Spleen (tissue), 11 donors: ENCODE results near the gene TNFSF12. TPM values are rescaled to one million over a fixed set of nuclear protein-coding genes. Genes with fewer than 3 reads are reported as not detected.
A peak's percentile ranks its signal among the peaks of the same experiment; 100 is the strongest.

Source experiments
- DNase-seq: peaks from one replicate; pipeline ENCODE4 v3.0.0-alpha.2; 2020
- H3K27ac ChIP-seq, 8 donors: fragments of 200-600 bp; sonication (generic) in 7 of 8; 1 replicate in 4 of 8; 2 replicates in 4 of 8; pipeline versions ENCODE4 v1.5.0 to v1.8.0; 2016 to 2021; ENCODE audit warnings: inconsistent platforms in 4 of 8, mild to moderate bottlenecking in 4 of 8, moderate library complexity in 1 of 8
- H3K27me3 ChIP-seq, 7 donors: fragments of 200-600 bp; sonication (generic) in 6 of 7; replicated peaks in 1 of 7; 1 replicate in 4 of 7; 2 replicates in 3 of 7; pipeline versions ENCODE4 v1.5.0 to v1.8.0; 2016 to 2021; ENCODE audit warnings: inconsistent platforms in 3 of 7, mild to moderate bottlenecking in 1 of 7
- H3K36me3 ChIP-seq, 6 donors: fragments of 200-600 bp; sonication (generic) in 5 of 6; 1 replicate in 4 of 6; 2 replicates in 2 of 6; pipeline versions ENCODE4 v1.5.0 to v1.8.0; 2016 to 2021; ENCODE audit warnings: inconsistent platforms in 2 of 6
- H3K4me1 ChIP-seq, 6 donors: fragments of 200-600 bp; sonication (generic) in 5 of 6; 1 replicate in 3 of 6; 2 replicates in 3 of 6; pipeline versions ENCODE4 v1.5.0 to v1.8.0; 2016 to 2021; ENCODE audit warnings: inconsistent platforms in 3 of 6
- H3K4me3 ChIP-seq, 8 donors: fragments of 200-600 bp; sonication (generic) in 7 of 8; 1 replicate in 4 of 8; 2 replicates in 4 of 8; pipeline versions ENCODE4 v1.5.0 to v1.8.0; 2016 to 2021; ENCODE audit warnings: inconsistent platforms in 4 of 8, mild to moderate bottlenecking in 4 of 8, moderate library complexity in 2 of 8
- H3K9me3 ChIP-seq, 8 donors: fragments of 200-600 bp; sonication (generic) in 7 of 8; 1 replicate in 4 of 8; 2 replicates in 4 of 8; pipeline versions ENCODE4 v1.5.0 to v1.8.0; 2016 to 2021; ENCODE audit warnings: inconsistent platforms in 4 of 8
- POLR2A ChIP-seq, 3 donors: fragments of 450-650 bp; IDR thresholded peaks; one replicate each; pipeline ENCODE4 v1.5.1; 2017; ENCODE audit warnings: antibody characterized with exemption in 3 of 3, mild to moderate bottlenecking in 1 of 3
- POLR2AphosphoS5 ChIP-seq, 3 donors: sonication (generic); formaldehyde crosslinking; IDR thresholded peaks; one replicate each; pipeline ENCODE4 v1.5.1; 2017; ENCODE audit warnings: antibody characterized with exemption in 3 of 3
- WGBS, 5 donors: extraction: QIAGEN DNeasy Blood & Tissue Kit in 3 of 5; methylation state at CpG; one replicate each; pipeline versions ENCODE4 v1.1.5 to v1.1.7; 2013 to 2018; 5-methylcytosine and 5-hydroxymethylcytosine counted together
- intact Hi-C: fragments of 100-400 bp; cut with DNase I; formaldehyde crosslinking; loops from one replicate; pipeline ENCODE4 v1.15.0; 2023; ENCODE audit warnings: low total_unique reads
- polyA plus RNA-seq, 3 donors: library from polyadenylated mRNA; stranded (reverse); fragments of 200-250 nt; gene quantifications; one replicate each; pipeline ENCODE4 v1.2.1, GENCODE V29; 2013
- total RNA-seq, 7 donors: library from RNA; depleted of rRNA in 3 of 7; stranded (reverse); fragments of >200 nt in 3 of 7; fragmentation: NEBNext Ultra II Directional in 4 of 7; extraction: Animal tissue kit (Norgen Biotek cat#: 25700) in 4 of 7; gene quantifications; one replicate each; pipeline versions ENCODE4 v1.1.0 to v1.2.1, GENCODE V29; 2016 to 2021
- TF ChIP-seq, protein P1 (sequence below), 11 experiments: fragments of 200-600 bp in 7 of 11; fragments of 450-650 bp in 4 of 11; sonication (generic) in 4 of 11; IDR thresholded peaks in 8 of 11; conservative IDR thresholded peaks in 3 of 11; 1 replicate in 7 of 11; 2 replicates in 4 of 11; pipeline versions ENCODE4 v1.4.0 to v1.8.0; 2016 to 2021; ENCODE audit warnings: antibody characterized with exemption in 11 of 11, inconsistent platforms in 4 of 11, mild to moderate bottlenecking in 1 of 11
- donor health status: healthy with polysubstance abuse.
- donor health status: DM: no; HTN: no; CAD: no; lungs with moderate emphysema.
- donor health status: DM: no; HTN: no; CAD: no.
- donor health status: Bipolar disorder and iron deficiency.
- donor health status: healthy.
- donor health status: DM: no; HTN: no; CAD: no.
- donor health status: DM: yes; HTN: yes; CAD: no.

TNFSF12 gene
- total and polyA plus RNA-seq, 10 donors = 37.4 to 65.0 (median 55.3) TPM

GRCh38 chr17:7557147-7557764 lies 8.4 kb downstream of the TNFSF12 start:
- DNase-seq = no peak
- no peaks in the 10 kb centered on the region for H3K27me3 ChIP-seq
- TF ChIP-seq POLR2AphosphoS5 (IDR thresholded peaks at IDR 0.05) = peak in 1 of 3 donors; percentile 10
- TF ChIP-seq POLR2A (IDR thresholded peaks at IDR 0.05) = no peak
- TF ChIP-seq, protein P1, sequence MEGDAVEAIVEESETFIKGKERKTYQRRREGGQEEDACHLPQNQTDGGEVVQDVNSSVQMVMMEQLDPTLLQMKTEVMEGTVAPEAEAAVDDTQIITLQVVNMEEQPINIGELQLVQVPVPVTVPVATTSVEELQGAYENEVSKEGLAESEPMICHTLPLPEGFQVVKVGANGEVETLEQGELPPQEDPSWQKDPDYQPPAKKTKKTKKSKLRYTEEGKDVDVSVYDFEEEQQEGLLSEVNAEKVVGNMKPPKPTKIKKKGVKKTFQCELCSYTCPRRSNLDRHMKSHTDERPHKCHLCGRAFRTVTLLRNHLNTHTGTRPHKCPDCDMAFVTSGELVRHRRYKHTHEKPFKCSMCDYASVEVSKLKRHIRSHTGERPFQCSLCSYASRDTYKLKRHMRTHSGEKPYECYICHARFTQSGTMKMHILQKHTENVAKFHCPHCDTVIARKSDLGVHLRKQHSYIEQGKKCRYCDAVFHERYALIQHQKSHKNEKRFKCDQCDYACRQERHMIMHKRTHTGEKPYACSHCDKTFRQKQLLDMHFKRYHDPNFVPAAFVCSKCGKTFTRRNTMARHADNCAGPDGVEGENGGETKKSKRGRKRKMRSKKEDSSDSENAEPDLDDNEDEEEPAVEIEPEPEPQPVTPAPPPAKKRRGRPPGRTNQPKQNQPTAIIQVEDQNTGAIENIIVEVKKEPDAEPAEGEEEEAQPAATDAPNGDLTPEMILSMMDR (IDR thresholded peaks at IDR 0.05 in 8 of 11, conservative IDR thresholded peaks at IDR 0.05 in 3 of 11) = no peak
- H3K9me3 ChIP-seq = no peaks in the 10 kb centered on the region
- intact Hi-C loops = no loop called here
- H3K4me1 ChIP-seq = peaks cover 30 to 95% (median 66%) of the 10 kb centered on the region in 6 donors
- H3K27ac ChIP-seq = peak overlapping the region; percentile 81 to 98 (median 94)
- WGBS, 5 donors = 73 to 80% (median 77%) methylated on average over 17 to 19 of the region's 19 CpGs
- peak overlapping the region in 1 of 8 donors; percentile 92 for H3K4me3 ChIP-seq
- peaks cover 0 to 28% (median 0%) of the 10 kb centered on the region in 6 donors for H3K36me3 ChIP-seq

DNA sequence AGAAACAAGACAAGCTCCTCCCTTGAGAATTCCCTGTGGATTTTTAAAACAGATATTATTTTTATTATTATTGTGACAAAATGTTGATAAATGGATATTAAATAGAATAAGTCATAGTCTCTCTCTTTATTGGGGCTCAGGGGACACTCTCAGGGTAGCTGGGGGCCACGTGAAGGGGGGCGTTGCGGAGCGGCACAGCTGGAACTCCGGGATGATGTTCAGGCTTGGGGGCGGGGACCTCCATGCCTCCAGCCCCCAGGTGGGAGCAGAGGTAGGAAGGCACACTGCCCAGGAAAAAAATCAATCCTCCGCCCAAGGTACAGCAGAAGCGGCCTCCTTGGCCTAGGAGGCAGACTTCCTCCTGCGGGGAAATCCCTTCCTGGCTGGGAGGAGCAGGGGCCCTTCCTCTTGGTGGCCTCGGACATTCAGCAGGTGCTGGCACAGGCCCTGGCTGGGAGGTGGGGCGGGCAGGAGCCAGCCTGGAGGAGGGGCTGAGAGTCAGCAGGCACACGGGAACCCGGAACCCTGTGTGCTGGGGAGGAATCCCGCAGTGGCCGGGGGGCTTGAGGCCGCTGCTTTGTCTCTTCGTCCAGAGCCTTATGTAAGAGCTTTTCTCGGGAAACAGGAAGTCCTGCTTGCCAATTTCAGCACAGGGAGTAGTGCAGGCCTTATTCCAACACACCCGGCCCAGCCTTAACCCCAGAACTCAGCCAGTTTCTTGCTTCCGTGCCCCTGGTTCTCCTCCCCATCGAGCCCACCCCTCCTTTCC lies 9.1 kb downstream of the TNFSF12 start:
- DNase-seq = peak; percentile 95
- peak overlapping the region; percentile 81 to 98 (median 94) for H3K27ac ChIP-seq
- intact Hi-C loops = no loop called here
- no peaks in the 10 kb centered on the region for H3K27me3 ChIP-seq
- TF ChIP-seq, protein P1 (IDR thresholded peaks at IDR 0.05 in 8 of 11, conservative IDR thresholded peaks at IDR 0.05 in 3 of 11) = peak in 2 of 11 experiments; percentile 19 to 28
- TF ChIP-seq POLR2AphosphoS5 (IDR thresholded peaks at IDR 0.05) = peak; percentile 85 to 92 (median 91)
- TF ChIP-seq POLR2A (IDR thresholded peaks at IDR 0.05) = peak in 1 of 3 donors; percentile 5
- H3K4me1 ChIP-seq = peaks cover 37 to 95% (median 67%) of the 10 kb centered on the region in 6 donors
- no peaks in the 10 kb centered on the region for H3K9me3 ChIP-seq
- peaks cover 0 to 28% (median 0%) of the 10 kb centered on the region in 6 donors for H3K36me3 ChIP-seq
- H3K4me3 ChIP-seq = peak overlapping the region; percentile 13 to 96 (median 55)
- 11 to 17% (median 13%) methylated on average over 13 to 21 of the region's 21 CpGs for WGBS, 5 donors

GRCh38 chr17:7558544-7559319 lies 9.9 kb downstream of the TNFSF12 start, which contains the start of gene TNFSF13:
TSS of gene TNFSF13 (plus strand) at chr17:7558750. CDS start at chr17:7559040, 290 bp downstream.
- 12 to 24% (median 16%) methylated on average over 16 of the region's 16 CpGs for WGBS, 5 donors
- Histone ChIP-seq H3K4me1 (peaks cover 38 to 95% (median 67%) of the 10 kb centered on the region in 6 donors), H3K9me3 (no peaks in the 10 kb centered on the region), H3K27ac (peak within 1 kb of the TSS; percentile 81 to 98 (median 94)), H3K27me3 (no peaks in the 10 kb centered on the region), H3K36me3 (peaks cover 0 to 31% (median 6%) of the 10 kb centered on the region in 6 donors), H3K4me3 (peak within 1 kb of the TSS; percentile 13 to 96 (median 55))
- peak; percentile 88 for DNase-seq
- intact Hi-C loops = no loop called here
- peak in 1 of 3 donors; percentile 19 for TF ChIP-seq POLR2AphosphoS5 (IDR thresholded peaks at IDR 0.05)
- no peak for TF ChIP-seq POLR2A (IDR thresholded peaks at IDR 0.05)
